NCI-H1092 (cell line): Measurements from ENCODE around the gene BRD7.
"Not testable (repeated sequence)": the region's sequence is repeated elsewhere in the genome, so short reads cannot be mapped to it uniquely, and the experiment has no call there.

Experiments used
- DNase-seq: peaks from one replicate; lab custom pipeline; 2025; lab: John Stamatoyannopoulos, UW

BRD7 gene

DNA sequence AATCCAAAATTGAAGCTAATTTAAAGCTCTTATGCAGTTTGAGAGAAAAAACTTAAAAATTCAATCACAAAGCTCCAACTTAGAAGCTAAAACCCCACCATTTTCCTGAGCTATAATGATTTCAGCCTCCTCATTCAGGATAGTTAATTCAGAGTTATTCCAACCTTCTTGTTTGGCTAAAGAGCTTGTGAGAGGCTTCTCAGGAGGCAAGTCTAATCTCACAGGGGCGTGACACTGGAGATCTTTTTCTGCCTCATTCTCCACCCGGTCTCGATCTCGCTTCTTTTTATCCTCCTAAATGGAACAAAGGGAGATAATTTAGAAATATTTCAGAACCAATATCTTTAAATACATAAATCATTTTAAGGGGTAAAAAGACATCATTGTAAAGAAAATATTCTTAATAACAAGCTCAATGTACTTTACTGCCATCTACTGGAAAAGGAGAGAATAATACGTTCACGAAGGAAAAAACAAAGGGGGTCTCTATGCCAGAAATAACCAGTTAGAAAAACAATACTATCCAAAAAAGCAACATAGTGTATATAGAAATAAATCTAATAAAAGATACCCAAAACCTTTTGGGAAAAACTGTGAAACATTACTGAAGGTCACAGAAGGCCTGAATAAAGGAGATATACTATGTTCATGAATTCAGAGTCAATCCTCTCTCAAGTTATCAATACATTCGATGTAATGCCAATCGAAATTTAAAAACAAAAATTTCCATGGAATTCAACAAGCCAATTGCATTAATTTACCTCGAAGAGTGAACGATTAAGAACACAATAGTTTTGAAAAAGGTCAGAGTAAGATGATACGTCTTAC lies 13.9 kb downstream of the BRD7 start:
- DNase-seq: no peak

DNA sequence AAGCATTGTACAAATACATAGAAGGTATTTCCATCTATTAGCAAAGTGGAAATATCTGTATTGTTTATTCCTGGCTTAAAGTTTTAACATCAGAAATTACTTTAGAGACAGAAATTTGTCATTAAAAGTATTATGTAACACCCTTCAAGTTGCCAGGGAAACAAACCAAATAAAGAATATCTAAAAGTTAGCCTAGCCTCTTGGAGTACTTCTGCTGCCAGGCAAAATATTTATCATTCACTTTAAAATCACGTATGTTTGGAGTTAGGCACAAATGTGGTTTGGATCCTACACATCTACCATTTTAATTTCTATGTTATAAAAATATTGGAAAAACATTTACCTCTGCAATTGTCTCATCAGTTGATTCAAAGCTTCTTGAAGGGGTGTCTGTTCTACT lies 14.7 kb downstream of the BRD7 start:
- no peak for DNase-seq

DNA sequence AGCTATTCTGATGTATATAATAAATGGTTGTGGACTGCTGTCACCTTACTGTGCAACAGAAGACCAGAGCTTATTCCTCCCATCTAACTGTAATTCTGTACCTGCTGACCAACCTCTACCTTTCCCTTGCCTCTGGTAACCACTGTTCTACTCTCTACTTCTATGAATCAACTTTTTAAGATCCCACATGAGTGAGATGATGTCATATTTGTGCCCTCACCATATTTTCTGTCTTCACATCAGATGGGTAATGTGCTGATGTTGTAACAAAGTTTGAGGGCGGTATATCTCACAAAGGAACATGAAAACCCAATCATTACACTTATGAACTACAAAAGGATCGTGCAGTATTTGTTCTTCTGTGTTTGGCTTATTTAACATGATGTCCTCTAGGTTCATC lies 16.8 kb downstream of the BRD7 start:
- DNase-seq: no peak

GRCh38 chr16:50351116-50351515 lies 17.7 kb downstream of the BRD7 start:
- no peak for DNase-seq

GRCh38 chr16:50345210-50345609 lies 23.6 kb downstream of the BRD7 start:
- DNase-seq: not testable (repeated sequence)

GRCh38 chr16:50343566-50343965 lies 25.2 kb downstream of the BRD7 start:
- not testable (repeated sequence) for DNase-seq

GRCh38 chr16:50340578-50340977 lies 28.2 kb downstream of the BRD7 start:
- no peak for DNase-seq

DNA sequence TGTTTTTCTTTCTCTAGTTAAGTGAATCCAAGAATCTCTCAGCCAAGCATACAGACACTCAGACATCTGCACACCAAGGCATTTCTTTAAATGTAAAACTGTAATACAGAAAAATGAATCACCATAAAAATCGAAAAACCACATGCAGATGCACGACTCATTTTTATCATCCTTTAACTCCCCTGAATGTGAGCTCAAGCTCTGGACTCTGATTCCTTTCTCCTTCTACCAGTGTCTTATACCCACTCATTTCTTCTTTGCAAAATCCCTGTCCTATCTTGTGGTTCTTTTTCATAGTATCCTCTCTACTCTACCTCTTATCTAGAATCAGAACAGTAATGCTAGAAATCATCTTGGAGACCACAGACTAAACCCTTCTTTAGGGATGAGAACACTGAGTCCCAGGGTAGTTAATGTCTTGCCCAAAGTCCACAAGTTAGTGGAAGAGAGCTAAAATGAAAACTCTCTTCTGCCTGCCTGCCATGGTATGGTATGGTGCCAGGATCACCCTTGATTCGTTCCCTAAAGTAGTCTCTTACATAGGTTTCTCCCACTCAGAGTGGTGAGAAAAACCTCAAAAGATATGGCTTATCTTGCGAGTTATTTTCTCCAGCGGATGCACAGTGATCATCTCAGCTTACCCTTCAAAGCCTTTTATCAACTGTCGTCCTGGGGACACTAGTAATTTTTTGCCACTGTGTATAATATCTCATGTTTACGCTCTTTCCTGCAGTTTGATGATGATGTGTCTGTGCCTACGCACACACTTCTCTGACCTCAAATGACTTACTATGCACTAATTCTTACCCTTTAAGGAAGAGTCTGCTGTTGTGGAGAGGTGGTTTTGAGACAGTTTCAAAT lies 30.2 kb downstream of the BRD7 start:
- DNase-seq: no peak

DNA sequence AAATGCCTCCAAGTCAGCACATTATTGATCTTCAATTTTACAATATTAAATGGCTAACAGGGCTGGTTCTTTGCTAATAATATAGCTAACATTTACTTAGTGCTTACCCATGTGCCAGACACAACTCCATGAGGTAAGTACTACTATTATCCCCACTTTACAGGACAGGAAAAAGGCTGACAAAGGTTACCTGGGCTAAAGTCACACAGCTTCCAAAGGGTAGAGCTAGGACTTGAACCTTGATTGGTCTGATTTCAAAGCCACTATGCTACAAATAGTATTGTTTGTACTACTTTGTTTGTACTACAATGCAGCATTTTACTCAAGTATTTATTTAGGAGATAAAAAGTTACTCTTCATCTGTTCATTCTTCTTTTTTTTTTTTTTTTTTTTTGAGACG lies 31.9 kb downstream of the BRD7 start:
- DNase-seq: no peak

DNA sequence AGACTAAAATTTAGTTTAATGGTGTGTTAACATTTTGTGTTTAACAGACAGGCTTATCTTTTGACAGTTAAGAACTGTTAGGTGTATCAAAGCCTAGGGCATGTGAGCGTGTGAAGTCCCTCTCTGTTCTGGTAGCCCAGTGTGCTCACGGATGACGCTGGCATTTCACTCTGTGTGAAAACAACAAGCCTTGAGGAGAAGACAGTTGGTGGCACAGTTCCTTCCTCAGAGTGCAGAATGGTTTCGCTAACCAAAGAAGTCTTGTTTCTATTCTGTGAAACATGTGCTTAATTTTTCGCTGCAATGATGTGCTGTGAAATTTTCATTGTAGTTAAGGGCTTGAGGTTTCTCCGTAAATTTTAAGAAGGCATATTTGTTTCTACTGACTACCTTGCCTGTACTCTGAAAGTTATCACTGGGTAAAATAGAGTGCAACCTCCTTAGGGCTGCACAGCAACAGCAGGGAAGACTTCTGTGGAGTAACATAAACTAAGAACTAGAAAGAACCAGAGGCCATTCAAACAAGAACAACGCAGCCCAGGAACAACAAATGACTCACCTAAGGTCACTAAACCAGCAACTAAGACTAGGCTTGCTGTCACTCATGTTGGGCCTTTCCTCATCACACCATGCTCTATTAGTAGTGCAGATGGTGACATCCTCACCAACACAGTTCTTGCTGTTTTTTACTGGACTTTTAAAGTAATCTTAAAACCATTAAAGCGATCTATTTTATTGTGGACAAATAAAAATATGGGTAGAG lies 33.4 kb downstream of the BRD7 start:
- no peak for DNase-seq

GRCh38 chr16:50334106-50334975 lies 34.4 kb downstream of the BRD7 start:
- no peak for DNase-seq

DNA sequence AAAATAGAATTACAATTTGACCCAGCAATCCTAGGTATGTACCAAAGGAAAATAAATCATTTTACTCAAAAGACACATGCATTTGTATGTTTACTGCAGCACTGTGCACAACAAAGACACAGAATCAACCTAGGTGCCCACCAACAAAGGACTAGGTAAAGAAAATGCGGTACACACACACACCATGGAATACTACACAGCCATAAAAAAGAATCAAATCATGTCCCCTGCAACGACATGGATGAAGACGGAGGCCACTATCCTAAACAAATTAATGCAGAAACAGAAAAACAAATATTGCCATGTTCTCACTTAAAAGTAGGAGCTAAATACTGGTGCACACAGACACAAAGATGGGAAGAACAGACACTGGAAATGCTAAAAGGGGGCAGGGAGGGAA lies 36.2 kb downstream of the BRD7 start:
- no peak for DNase-seq

- no peak for DNase-seq
Measured at GRCh38 chr16:50331570-50331969, 37.2 kb downstream of the BRD7 start.

DNA sequence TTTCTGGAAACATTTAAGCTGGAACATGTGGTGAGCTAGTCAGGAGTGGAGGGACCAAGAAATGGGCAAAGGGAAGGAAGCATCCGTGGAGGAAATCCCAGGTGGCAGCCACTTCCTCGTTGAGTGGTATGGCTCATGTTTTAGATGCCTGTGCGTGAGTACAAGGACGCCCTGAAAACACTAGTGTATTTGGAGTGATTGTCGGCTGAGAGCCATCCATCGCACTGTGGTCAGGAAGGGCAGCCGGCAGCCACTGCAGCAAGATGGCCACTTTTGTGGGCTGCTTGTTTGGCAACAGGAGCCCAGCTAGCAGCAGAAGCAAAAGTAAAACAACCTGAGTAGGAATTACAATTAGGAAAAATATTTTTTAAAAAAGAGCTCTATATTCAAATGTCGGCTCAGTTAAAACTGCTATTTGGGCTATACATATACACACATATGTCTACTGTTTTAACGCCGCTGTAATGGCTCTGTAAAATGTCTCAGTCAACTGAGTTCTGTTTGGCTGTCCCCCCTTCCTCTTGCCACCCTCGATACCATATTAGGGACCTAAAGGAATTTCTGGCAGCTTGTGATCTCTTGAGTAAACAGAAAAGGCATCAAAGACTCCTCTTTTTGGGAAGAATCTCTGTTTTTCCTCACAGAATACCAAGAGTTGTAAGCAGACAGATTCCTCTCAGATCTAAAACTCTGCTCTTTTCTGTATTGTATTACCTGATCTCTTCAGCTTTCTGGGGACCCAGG lies 39.2 kb downstream of the BRD7 start:
- DNase-seq: no peak

- no peak for DNase-seq
Measured at GRCh38 chr16:50326835-50327465, 41.8 kb downstream of the BRD7 start.

DNA sequence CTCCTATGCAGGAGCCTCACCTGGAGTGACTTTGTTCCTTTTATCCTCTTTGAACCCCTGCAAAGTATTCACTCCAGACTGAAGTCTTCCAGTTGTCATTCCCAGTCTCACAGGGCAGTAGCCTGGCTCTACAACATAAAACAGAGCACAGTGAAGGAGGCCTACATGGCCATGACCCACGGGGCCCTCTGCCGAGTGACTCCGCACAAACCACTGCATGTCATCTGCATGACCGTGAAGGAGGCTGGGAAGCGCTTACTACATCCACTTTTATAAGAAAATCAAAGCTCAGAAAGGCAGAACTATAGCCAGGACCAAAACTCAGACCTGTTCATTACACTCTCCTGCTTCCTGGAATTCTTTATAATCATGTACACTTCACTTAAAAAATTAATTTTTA lies 42.5 kb downstream of the BRD7 start:
- DNase-seq: no peak

DNA sequence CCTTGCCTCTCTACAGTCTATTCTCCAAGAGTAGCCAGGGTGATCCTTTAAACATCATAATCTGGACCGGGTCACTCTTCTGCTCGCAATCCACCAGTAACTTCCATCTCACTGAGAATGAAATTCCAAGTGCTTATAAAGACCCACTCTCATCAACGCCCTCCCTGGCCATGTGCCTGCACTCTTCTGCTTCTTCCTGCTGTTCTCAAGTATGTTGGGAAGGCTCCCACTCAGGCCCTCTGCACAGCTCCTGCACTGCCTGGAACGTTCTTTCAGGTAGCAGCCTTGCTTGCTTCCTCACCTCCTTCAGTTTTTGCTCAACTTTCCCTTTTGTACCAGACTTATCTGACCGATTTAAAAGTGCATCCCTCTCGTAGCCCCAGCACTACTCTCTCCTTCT lies 44.4 kb downstream of the BRD7 start:
- DNase-seq: no peak

- DNase-seq: no peak
Measured at GRCh38 chr16:50323335-50324011, 45.3 kb downstream of the BRD7 start.

DNA sequence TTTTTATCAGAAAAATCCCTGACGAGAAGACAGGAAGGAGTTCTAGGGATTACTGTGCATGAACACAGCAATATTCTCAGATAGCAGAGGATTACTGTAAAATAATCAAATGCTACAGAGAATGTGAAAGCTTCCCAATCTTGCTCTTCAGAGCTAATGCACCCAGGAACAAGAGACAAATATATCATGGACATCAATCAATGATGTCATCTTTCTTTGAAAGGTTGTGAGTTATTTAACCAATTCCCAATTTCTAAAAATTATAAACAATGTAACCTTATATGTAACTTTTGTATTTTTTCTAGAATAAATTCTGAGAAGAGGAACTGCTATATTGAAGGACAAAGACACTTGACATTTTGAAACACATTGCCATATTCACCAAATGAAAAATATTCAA lies 46.5 kb downstream of the BRD7 start:
- DNase-seq: no peak

DNA sequence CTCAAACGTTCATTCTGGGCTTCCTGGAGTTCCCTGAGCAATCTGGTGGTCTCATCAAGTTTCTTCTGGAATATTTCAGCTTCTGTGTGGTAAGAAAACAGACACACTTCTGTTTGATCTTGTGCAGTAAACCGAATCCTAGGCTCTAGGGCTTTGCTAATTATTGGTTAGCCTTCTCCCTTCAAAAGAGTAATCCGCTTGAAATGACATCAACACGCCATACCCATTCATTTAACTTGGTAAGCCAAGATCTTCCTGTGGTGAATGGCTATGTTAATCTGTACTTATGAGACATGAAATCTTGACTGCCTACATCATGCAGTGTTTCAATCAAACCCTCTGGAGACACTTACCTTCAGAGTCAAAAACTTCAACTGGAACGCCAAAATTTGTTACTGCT lies 48.5 kb downstream of the BRD7 start:
- DNase-seq: no peak
